Right atrium auricular region (tissue), 2 donors: ENCODE measurements around the gene TEAD1. TPM values are rescaled to one million over a fixed set of nuclear protein-coding genes. Genes with fewer than 3 reads are reported as not detected.

Experiments used
- DNase-seq: peaks from one replicate; pipeline ENCODE4 v3.0.0-alpha.2; 2019; ENCODE audit warnings: low spot score
- H3K27ac ChIP-seq, 2 donors: fragments of 200-600 bp; sonication (generic); 1 replicate in 1 of 2; 2 replicates in 1 of 2; pipeline ENCODE4 v1.5.1; 2016 to 2019
- H3K27me3 ChIP-seq, 2 donors: fragments of 200-600 bp; sonication (generic); one replicate each; pipeline versions ENCODE4 v1.5.1 to v1.6.0; 2017 to 2019
- H3K36me3 ChIP-seq: fragments of 200-600 bp; sonication (generic); one replicate; pipeline ENCODE4 v1.5.1; 2016
- H3K4me1 ChIP-seq, 2 donors: fragments of 200-600 bp; sonication (generic); one replicate each; pipeline versions ENCODE4 v1.5.1 to v1.6.0; 2017 to 2019
- H3K4me3 ChIP-seq, 2 donors: fragments of 200-600 bp; sonication (generic); 1 replicate in 1 of 2; 2 replicates in 1 of 2; pipeline ENCODE4 v1.5.1; 2017 to 2019; ENCODE audit warnings: mild to moderate bottlenecking in 1 of 2, moderate library complexity in 1 of 2
- H3K9me3 ChIP-seq, 2 donors: fragments of 200-600 bp; sonication (generic); one replicate each; pipeline ENCODE4 v1.5.1; 2019
- CTCF ChIP-seq, 2 donors: fragments of 200-600 bp; sonication (generic); IDR thresholded peaks; one replicate each; pipeline ENCODE4 v1.5.1; 2019; ENCODE audit warnings: antibody characterized with exemption in 2 of 2
- total RNA-seq, 2 donors: library from RNA; depleted of rRNA; stranded (reverse); fragments of >200 nt; gene quantifications; one replicate each; pipeline ENCODE4 v1.1.0, GENCODE V29; 2016

The TEAD1 gene
- total RNA-seq, 2 donors from 2014 or later, result 73.8 to 99.8 TPM

- TF ChIP-seq CTCF (IDR thresholded peaks at IDR 0.05), result no peak
- H3K4me1 ChIP-seq, result peaks cover 0 to 43% of the 10 kb centered on the region in 2 donors
- no peak overlapping the region for H3K27ac ChIP-seq
Measured at GRCh38 chr11:12711496-12711895, 37.3 kb downstream of the TEAD1 start.

DNA sequence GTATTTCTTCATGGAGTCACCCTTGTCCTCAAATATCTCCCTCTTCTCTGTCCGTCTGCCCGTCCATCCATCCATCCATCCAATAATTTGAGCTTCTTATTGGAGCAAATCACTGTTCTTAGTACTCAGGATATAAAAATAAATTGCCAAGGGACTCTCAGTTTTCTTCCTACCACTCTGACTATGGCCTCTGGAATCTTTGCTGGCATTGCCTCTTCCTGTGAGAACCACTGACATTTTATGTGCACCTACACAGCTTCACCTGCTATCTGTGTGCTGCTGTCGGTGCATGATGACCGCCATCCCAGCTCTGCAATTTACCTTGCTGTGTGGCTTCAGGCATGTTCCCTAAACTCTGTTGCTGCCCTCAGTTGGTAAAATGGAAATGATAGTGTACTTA, 37.9 kb downstream of the TEAD1 start:
- H3K27ac ChIP-seq, result no peak overlapping the region
- peaks cover 0 to 42% of the 10 kb centered on the region in 2 donors for H3K4me1 ChIP-seq
- H3K27me3 ChIP-seq, result no peaks in the 10 kb centered on the region
- no peaks in the 10 kb centered on the region for H3K36me3 ChIP-seq
- no peaks in the 10 kb centered on the region for H3K9me3 ChIP-seq
- no peak for TF ChIP-seq CTCF (IDR thresholded peaks at IDR 0.05)
- DNase-seq, result no peak
- H3K4me3 ChIP-seq, result no peak overlapping the region

More at GRCh38 chr11:12711496-12711895, 37.3 kb downstream of the TEAD1 start:
- no peak for DNase-seq
- no peaks in the 10 kb centered on the region for H3K36me3 ChIP-seq
- H3K4me3 ChIP-seq, result no peak overlapping the region
- no peaks in the 10 kb centered on the region for H3K27me3 ChIP-seq
- no peaks in the 10 kb centered on the region for H3K9me3 ChIP-seq

DNA sequence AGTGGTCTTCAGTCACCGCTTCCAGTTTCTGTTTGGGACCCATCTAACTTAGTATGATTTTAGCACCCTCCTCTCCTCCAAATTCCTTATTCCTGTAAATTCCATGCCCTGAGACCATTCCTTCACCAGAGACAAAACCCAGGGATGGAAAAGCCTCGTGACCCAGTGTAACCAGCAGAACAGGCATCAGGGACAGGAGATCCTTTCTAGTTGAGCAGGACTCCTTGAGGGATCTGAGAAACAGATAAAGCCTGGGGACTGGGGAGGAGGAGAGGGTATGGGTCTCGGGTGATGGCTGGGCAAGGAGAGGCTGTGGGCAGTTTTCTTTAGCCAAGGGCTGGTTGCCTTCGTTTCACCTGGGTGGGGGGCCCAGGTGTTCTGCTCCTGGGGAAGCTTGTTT, 40.9 kb downstream of the TEAD1 start:
- Histone ChIP-seq H3K36me3 (no peaks in the 10 kb centered on the region), H3K9me3 (no peaks in the 10 kb centered on the region), H3K27me3 (no peaks in the 10 kb centered on the region), H3K27ac (no peak overlapping the region), H3K4me1 (peaks cover 0 to 25% of the 10 kb centered on the region in 2 donors), H3K4me3 (no peak overlapping the region)
- no peak for DNase-seq
- no peak for TF ChIP-seq CTCF (IDR thresholded peaks at IDR 0.05)

- H3K9me3 ChIP-seq, result no peaks in the 10 kb centered on the region
- H3K4me3 ChIP-seq, result no peak overlapping the region
- peaks cover 0 to 25% of the 10 kb centered on the region in 2 donors for H3K4me1 ChIP-seq
- no peaks in the 10 kb centered on the region for H3K36me3 ChIP-seq
- TF ChIP-seq CTCF (IDR thresholded peaks at IDR 0.05), result no peak
- H3K27me3 ChIP-seq, result no peaks in the 10 kb centered on the region
- no peak for DNase-seq
- no peak overlapping the region for H3K27ac ChIP-seq
Measured at GRCh38 chr11:12715941-12716340, 41.7 kb downstream of the TEAD1 start.

DNA sequence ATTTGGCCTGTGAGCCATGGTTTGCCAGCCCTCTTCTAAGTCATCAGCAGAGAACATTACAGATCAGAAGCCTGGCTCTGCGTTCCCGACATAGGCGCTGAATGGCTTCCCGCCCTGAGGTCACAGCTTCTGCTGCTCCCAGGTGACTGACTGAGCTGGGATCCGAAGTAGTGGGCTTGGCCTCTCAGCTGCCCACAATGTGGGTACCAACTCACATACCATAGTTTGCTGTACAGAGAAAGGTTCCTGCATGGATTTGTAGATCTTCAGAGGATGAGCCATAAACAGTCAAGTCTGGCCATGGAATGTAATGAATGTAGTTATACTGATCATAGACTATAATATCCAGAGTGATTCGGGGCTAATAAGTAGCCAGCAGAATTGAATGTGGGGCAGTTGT, 42.6 kb downstream of the TEAD1 start:
- peaks cover 0 to 25% of the 10 kb centered on the region in 2 donors for H3K4me1 ChIP-seq
- no peak overlapping the region for H3K4me3 ChIP-seq
- DNase-seq, result no peak
- no peaks in the 10 kb centered on the region for H3K9me3 ChIP-seq
- H3K27me3 ChIP-seq, result no peaks in the 10 kb centered on the region
- TF ChIP-seq CTCF (IDR thresholded peaks at IDR 0.05), result no peak
- H3K27ac ChIP-seq, result no peak overlapping the region
- H3K36me3 ChIP-seq, result no peaks in the 10 kb centered on the region

- H3K9me3 ChIP-seq, result no peaks in the 10 kb centered on the region
- TF ChIP-seq CTCF (IDR thresholded peaks at IDR 0.05), result no peak
- H3K27ac ChIP-seq, result no peak overlapping the region
- peaks cover 0 to 18% of the 10 kb centered on the region in 2 donors for H3K4me1 ChIP-seq
- H3K27me3 ChIP-seq, result no peaks in the 10 kb centered on the region
- DNase-seq, result no peak
- H3K36me3 ChIP-seq, result no peaks in the 10 kb centered on the region
- no peak overlapping the region for H3K4me3 ChIP-seq
Measured at GRCh38 chr11:12717851-12718291, 43.6 kb downstream of the TEAD1 start.
